GM21786 (cell line): ENCODE measurements around the gene STAT1.
"Not testable (repeated sequence)": the region's sequence is repeated elsewhere in the genome, so short reads cannot be mapped to it uniquely, and the experiment has no call there.

Experiments used
- ATAC-seq: cut with Tn5 transposase; IDR thresholded peaks from one replicate; pipeline ENCODE4 v1.9.1; 2021; ENCODE audit not compliant: unreplicated experiment

STAT1 gene

DNA sequence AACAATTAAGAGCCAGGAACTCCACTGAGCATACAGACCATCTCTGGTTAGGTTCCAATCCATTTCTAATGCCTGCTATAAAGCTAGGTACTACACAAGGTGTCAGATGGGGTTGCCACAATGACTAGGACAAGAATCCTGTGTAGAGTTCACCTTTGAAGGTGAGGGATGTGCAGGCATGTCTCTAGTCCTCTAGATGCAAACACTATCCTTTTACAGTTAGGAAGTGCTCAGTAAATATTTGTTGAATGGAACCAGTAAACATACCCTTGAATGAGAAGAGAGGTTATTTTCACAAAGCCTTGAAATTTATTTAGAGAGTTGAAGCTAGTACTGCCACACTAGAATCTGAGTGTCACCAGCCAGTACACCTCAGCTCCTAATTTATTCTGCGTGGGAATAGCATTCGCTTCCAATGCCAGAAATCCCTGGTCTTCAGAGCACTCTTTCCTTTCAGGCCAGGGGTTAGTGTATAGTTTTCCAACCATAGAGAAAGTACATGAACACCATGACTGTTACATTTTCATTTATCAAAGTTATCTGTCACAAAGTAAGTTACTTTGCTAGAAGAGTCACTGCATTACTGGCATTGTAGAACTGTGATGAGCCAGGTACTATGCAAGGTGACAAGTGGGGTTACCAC lies 48.3 kb downstream of the STAT1 start:
- ATAC-seq: no peak

GRCh38 chr2:190964170-190964795 lies 49.7 kb downstream of the STAT1 start:
- peak; percentile 36 for ATAC-seq

- no peak for ATAC-seq
Observed at GRCh38 chr2:190963088-190963487, 50.9 kb downstream of the STAT1 start.

DNA sequence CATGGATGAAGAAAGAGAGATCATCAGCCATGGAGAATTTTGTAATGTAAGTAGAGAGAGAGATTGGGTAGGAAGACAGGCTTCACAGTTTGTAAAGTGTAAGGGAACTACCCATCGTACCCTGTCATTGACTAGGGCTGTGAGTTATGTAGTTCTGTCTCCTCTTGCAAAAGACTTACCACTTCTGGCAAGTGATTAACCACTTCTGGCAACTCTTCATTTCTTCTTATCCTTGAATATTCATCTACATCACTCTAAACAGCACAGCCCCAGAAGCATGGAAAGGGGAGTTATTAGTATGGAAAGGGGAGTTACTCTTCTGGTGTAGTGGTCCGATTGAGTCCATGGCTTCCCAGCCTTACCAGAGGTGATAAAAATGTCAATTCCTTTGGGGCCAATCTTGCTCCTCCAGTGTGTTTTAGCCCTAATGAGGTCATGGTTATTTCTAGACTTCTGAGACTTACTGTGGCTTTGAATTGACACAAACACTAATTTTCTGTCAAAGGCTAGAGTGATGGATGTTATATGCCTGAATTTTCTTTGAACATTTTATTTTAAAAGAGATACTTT lies 52.0 kb downstream of the STAT1 start:
- ATAC-seq: peak; percentile 52

- not testable (repeated sequence) for ATAC-seq
Observed at GRCh38 chr2:190961117-190961516, 52.9 kb downstream of the STAT1 start.

GRCh38 chr2:190959911-190960788 lies 53.8 kb downstream of the STAT1 start:
- ATAC-seq: no peak

DNA sequence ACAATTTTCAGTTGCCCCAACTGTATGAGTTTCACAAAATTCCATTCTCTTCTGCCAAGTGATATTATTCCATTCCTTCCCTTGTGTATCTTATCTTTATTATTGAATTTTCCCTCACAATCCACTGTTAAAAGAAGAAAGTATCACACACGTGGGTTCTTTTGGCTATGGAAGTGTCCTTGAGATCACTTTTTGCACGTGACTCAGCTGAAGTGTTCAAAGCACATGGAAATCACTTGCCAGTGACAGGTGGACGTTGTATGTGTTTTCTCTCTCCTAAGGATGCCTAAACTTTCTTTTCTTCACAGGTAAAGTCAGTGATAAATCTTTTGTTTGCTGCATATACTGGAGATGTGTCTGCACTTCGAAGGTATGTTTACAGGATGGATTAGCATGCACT lies 60.7 kb downstream of the STAT1 start:
- no peak for ATAC-seq

GRCh38 chr2:190950566-190950991 lies 63.4 kb downstream of the STAT1 start:
- ATAC-seq: no peak

GRCh38 chr2:190948671-190949070 lies 65.3 kb downstream of the STAT1 start:
- no peak for ATAC-seq

DNA sequence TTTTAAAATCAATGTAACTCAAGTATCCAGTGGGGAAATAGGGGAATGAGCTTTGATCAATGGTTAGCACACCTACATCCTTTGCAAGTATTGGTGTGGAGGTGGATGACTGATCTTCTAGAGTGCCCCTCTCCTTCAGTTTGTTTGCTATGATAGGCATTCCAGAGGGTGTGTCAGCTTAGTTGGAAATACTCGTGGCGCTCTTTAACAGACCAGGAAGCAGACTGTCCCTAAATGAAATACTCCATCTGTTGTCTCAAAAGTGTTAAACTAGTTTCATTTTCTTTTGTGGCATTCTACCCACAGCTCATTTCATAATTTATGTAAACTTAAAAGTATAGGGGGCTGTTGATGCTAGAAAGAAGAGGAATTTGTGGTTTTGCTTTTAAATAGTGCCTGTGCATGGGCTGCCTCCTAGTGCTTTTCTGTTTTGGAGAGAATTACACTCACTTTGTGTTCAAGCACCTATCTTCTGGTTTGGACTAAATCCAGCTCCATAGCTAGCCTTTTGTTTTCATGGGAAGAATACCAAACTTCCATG lies 66.2 kb downstream of the STAT1 start:
- peak; percentile 79 for ATAC-seq

- no peak for ATAC-seq
Observed at GRCh38 chr2:190947141-190947540, 66.8 kb downstream of the STAT1 start.

GRCh38 chr2:190943706-190944105 lies 70.3 kb downstream of the STAT1 start:
- ATAC-seq: no peak

DNA sequence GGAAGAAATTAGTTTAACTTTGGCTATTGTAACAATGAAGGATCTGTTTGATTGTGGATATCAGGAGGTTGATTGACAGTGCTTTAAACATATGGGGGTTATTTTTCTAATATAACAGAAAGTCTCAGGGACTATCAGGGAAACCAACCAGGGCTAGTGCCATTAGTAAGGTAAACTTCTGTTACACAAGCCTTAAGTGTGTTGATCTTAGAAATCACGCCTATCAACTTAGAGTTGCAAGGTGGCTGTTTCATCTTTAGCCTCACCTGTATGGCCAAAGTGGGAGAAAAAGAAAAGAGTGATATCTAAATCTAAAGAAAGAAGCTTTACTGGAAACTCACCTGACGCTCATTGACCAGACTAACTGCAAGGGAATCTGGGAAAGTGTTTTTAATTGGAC lies 71.3 kb downstream of the STAT1 start:
- no peak for ATAC-seq

- no peak for ATAC-seq
Observed at GRCh38 chr2:190941571-190941970, 72.4 kb downstream of the STAT1 start.

GRCh38 chr2:190940454-190940853 lies 73.5 kb downstream of the STAT1 start:
- no peak for ATAC-seq

DNA sequence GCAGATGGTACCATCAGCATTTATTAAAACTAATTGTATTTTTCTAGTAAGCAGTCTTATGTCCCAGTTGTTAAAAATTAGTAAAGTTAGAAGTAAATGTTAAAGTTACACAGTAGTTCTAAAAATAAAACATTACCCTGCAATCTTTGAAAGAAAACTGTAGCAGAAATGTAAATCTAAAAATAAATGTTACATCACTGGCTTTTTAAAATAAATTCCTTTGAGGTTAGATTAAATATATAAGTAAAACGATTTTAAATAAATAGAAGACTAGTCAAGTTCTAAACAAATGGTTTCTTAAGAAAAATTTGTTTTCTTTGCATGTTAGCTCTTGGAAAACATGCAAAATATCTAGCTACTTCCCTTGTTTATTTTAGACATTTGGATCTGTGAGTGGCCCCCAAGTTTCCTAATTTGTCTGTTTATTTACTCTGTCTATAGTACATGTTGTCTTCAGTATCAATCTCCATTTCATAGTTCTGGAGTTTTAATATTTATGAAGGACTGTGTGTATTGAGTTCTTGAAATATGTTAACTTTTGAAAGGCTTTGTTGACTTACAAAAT lies 75.1 kb downstream of the STAT1 start:
- ATAC-seq: no peak

DNA sequence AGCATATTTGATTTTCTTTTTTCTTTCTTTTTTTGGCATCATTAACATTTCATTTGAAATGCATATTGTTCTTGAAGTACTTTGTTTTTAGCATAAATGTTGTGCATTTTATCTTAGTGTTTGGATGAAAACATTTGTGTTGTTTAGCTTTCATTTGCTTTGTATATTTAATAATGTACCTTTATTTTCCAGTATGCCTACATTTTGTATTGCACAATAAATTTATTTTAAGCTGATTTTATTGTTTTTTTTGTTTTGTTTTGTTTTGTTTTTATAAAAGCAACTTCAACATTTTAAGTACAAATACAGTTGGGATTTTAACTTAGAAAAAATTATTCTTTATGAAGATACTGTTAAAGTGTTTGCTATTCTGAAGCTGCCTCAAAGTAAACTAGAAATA lies 78.9 kb downstream of the STAT1 start:
- no peak for ATAC-seq

- ATAC-seq: no peak
Observed at GRCh38 chr2:190933361-190933760, 80.6 kb downstream of the STAT1 start.

DNA sequence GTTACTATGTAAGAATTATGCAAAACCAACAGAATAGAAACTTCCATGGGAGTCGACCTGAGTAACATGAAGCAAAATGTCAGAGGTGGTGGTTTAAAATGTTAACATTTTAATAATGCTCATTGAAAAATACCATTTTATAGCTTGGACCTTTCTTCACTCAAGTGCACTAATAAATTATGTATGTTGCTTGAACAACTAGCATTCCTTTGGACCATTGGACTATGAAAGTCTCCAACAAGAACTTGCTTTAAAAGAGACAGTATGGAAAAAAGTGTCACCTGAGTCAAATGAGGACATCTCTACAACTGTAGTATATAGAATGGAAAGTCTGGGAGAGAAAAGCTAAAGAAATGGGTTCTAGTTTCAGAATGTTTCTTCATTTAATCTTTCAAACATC lies 81.5 kb downstream of the STAT1 start:
- ATAC-seq: no peak

DNA sequence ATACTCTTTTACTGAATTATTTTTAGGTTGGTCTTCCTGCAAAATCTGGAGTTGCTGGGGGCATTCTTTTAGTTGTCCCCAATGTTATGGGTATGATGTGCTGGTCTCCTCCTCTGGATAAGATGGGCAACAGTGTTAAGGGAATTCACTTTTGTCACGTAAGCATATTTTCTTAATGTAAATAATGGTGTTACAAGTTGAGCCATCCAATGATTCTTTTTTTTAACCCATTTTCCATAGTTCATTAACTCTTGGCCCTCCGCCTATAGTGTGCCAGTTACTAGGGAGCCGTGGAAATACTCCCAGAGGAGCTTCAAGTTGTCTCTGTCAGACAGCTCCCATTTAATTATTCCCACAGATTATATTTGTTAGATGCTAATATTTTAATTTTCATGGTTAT lies 83.6 kb downstream of the STAT1 start:
- ATAC-seq: no peak

- ATAC-seq: no peak
Observed at GRCh38 chr2:190929919-190930318, 84.1 kb downstream of the STAT1 start.
